Neutrophil (primary cell): ENCODE measurements around the gene FGF19.

Experiments used
- H3K27ac ChIP-seq: fragments of 200-600 bp; sonication (generic); 2 replicates; pipeline ENCODE4 v1.5.1; 2016; ENCODE audit warnings: mild to moderate bottlenecking, moderate library complexity
- H3K27me3 ChIP-seq: fragments of 200-600 bp; sonication (generic); 2 replicates; pipeline ENCODE4 v1.6.0; 2016; ENCODE audit warnings: mild to moderate bottlenecking
- H3K36me3 ChIP-seq: fragments of 200-600 bp; sonication (generic); 2 replicates; pipeline ENCODE4 v1.5.1; 2017
- H3K4me1 ChIP-seq, 2 experiments: fragments of 200-600 bp in 1 of 2; sonication (generic) in 1 of 2; 1 replicate in 1 of 2; 2 replicates in 1 of 2; pipeline versions ENCODE4 v1.5.1 to v1.6.1; 2013 to 2016; ENCODE audit warnings: low read depth in 1 of 2, low read length in 1 of 2, mild to moderate bottlenecking in 1 of 2, moderate library complexity in 1 of 2; ENCODE audit not compliant: control insufficient read depth in 1 of 2, insufficient read depth in 1 of 2
- H3K4me3 ChIP-seq, 2 experiments: fragments of 200-600 bp in 1 of 2; sonication (generic) in 1 of 2; 1 replicate in 1 of 2; 2 replicates in 1 of 2; pipeline ENCODE4 v1.5.1; 2013 to 2016; ENCODE audit warnings: low read depth in 1 of 2, low read length in 1 of 2, mild to moderate bottlenecking in 1 of 2, moderate library complexity in 1 of 2
- H3K9me3 ChIP-seq: fragments of 200-600 bp; sonication (generic); 2 replicates; pipeline ENCODE4 v1.5.1; 2016
- TF ChIP-seq, protein P1 (sequence below): fragments of 200-600 bp; sonication (generic); IDR thresholded peaks from 2 replicates; pipeline ENCODE4 v1.5.1; 2016; ENCODE audit warnings: antibody characterized with exemption

The FGF19 gene

DNA sequence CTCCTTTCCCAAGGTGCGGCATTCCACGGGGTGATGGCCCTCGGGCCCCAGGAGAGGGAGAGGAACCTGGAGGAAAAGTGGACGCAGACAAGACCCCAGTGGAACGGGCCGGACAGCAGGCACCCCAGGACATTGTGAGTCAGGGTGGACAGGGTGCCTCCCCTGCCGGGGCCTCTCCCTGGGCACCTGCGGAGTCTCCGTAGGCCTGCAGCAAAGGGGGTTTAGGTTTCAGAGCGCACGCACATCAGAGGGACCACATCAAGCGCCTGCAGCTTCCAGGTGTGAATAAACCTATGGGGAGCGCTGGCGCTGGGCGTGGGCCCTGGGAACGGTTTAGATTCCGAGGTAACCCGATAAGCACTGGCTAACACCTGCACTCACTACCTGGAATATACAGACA lies 22.7 kb upstream of the FGF19 start:
- TF ChIP-seq, protein P1, sequence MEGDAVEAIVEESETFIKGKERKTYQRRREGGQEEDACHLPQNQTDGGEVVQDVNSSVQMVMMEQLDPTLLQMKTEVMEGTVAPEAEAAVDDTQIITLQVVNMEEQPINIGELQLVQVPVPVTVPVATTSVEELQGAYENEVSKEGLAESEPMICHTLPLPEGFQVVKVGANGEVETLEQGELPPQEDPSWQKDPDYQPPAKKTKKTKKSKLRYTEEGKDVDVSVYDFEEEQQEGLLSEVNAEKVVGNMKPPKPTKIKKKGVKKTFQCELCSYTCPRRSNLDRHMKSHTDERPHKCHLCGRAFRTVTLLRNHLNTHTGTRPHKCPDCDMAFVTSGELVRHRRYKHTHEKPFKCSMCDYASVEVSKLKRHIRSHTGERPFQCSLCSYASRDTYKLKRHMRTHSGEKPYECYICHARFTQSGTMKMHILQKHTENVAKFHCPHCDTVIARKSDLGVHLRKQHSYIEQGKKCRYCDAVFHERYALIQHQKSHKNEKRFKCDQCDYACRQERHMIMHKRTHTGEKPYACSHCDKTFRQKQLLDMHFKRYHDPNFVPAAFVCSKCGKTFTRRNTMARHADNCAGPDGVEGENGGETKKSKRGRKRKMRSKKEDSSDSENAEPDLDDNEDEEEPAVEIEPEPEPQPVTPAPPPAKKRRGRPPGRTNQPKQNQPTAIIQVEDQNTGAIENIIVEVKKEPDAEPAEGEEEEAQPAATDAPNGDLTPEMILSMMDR = no peak

DNA sequence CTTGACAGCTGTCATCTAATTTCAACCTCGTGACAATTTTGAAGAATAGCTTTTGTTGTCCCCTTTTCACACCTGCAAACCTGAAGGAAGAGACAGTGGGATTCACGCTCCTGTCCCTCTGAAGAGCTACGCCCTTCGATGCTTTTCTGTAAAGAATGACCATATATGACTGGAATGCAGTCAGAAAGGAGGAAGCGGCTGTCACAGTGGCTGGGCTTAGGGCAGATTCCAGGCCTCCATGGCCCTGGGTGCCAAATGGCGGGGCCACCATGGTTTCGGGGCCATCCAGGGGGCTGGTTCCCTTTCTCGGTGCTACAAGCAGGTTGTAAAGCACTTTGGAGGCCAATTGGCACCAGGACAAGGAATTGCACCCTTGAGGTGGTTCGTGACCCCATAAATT lies 22.2 kb upstream of the FGF19 start:
- Histone ChIP-seq H3K4me1 (no peaks in the 10 kb centered on the region), H3K27me3 (peaks cover 88% of the 10 kb centered on the region), H3K4me3 (no peak overlapping the region), H3K9me3 (no peaks in the 10 kb centered on the region), H3K27ac (no peak overlapping the region), H3K36me3 (no peaks in the 10 kb centered on the region)
- TF ChIP-seq, protein P1 = no peak

More for the DNA sequence above, 22.7 kb upstream of the FGF19 start:
- no peak overlapping the region for H3K4me3 ChIP-seq
- H3K9me3 ChIP-seq = no peaks in the 10 kb centered on the region
- H3K27me3 ChIP-seq = peaks cover 84% of the 10 kb centered on the region
- H3K4me1 ChIP-seq = no peaks in the 10 kb centered on the region
- H3K36me3 ChIP-seq = no peaks in the 10 kb centered on the region
- H3K27ac ChIP-seq = no peak overlapping the region

DNA sequence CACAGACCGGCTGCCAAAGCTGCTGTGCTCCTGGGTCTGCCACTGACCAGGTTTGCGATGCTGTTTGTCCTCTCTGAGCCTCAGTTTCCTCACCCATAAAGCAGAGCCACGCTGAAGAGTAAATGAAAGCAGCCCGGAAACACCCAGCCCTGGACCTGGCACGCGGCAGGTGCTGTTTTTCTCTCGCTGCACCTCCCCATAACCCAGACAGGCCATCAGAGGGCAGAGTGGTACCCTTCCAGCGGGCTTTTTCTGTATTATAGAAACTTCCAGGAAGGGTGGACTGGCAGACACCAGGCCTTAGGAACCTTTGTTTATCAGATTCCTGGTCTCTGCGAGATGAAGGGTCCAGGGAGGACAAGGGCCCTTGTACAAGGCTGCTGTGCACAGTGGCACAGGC lies 17.9 kb upstream of the FGF19 start:
- TF ChIP-seq, protein P1 = no peak
- Histone ChIP-seq H3K36me3 (no peaks in the 10 kb centered on the region), H3K9me3 (no peaks in the 10 kb centered on the region), H3K27ac (no peak overlapping the region), H3K4me3 (no peak overlapping the region), H3K4me1 (no peaks in the 10 kb centered on the region), H3K27me3 (peaks cover 99% of the 10 kb centered on the region)

DNA sequence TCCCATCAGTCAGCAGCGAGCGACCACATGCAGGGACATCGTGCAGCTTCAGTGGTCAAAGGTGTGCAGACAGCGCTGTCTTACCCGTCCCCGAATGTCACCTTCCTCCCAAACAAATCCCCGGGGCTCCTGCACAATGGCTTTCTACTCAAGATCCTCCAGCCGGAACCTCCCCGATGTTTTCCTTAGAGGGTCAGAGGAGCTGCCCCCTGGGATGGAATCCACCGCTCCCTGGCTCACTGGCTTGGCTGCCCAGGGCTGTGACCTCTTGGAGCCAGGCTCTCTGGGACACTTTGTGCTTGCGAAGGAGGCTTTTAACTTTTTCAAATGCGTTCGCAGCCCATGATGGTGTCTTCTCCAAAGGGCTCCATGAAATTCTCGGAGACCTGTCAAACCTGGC lies 17.3 kb upstream of the FGF19 start:
- Histone ChIP-seq H3K4me3 (no peak overlapping the region), H3K36me3 (no peaks in the 10 kb centered on the region), H3K9me3 (no peaks in the 10 kb centered on the region), H3K27me3 (peaks cover 99% of the 10 kb centered on the region), H3K4me1 (no peaks in the 10 kb centered on the region), H3K27ac (no peak overlapping the region)
- TF ChIP-seq, protein P1 = no peak

DNA sequence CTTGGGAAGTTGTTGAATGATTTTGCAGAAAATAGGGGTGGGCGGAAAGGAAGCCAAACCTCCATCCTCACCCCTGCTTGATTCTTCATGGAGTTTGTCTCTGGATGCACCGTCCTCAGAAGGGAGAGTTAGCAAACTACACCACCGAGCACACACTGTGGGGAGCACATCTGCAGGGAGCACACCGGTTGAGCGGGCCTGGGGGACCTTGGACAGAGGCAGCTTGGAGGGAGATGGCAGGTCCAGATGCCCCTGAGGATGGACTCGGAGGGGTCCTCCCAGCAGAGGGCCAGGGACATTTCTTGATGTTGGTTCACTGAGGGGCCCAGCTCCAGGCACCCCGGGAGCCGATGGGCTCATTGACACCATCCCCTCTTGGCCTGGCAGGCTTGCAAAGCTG lies 15.1 kb upstream of the FGF19 start:
- no peaks in the 10 kb centered on the region for H3K9me3 ChIP-seq
- no peaks in the 10 kb centered on the region for H3K4me1 ChIP-seq
- H3K27me3 ChIP-seq = peaks cover 86% of the 10 kb centered on the region
- TF ChIP-seq, protein P1 = no peak
- H3K4me3 ChIP-seq = no peak overlapping the region
- no peaks in the 10 kb centered on the region for H3K36me3 ChIP-seq
- H3K27ac ChIP-seq = no peak overlapping the region

DNA sequence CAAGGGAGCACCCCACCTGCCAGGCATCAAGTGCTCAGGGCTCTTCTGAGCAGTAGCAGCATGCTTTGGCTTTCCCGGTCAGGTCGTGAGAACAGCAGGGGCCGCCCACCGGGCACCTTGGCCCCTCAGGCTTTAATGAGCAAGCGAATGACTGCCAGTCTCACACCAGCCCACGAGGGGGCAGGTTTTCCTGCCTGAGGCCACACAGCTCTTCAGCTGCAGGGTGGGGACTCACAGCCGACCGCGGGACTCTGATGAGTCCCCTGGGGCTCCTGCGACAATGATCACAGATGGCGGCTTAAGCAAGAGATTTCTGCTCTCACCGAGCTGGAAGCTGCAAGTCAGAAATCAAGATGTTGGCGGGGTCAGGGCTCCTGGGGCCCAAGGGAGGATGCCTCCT lies 14.3 kb upstream of the FGF19 start:
- Histone ChIP-seq H3K4me1 (no peaks in the 10 kb centered on the region), H3K27ac (no peak overlapping the region), H3K36me3 (no peaks in the 10 kb centered on the region), H3K4me3 (no peak overlapping the region), H3K27me3 (peaks cover 79% of the 10 kb centered on the region), H3K9me3 (no peaks in the 10 kb centered on the region)
- TF ChIP-seq, protein P1 = no peak
